Measurements from ENCODE around the gene ABHD16B.

DNA sequence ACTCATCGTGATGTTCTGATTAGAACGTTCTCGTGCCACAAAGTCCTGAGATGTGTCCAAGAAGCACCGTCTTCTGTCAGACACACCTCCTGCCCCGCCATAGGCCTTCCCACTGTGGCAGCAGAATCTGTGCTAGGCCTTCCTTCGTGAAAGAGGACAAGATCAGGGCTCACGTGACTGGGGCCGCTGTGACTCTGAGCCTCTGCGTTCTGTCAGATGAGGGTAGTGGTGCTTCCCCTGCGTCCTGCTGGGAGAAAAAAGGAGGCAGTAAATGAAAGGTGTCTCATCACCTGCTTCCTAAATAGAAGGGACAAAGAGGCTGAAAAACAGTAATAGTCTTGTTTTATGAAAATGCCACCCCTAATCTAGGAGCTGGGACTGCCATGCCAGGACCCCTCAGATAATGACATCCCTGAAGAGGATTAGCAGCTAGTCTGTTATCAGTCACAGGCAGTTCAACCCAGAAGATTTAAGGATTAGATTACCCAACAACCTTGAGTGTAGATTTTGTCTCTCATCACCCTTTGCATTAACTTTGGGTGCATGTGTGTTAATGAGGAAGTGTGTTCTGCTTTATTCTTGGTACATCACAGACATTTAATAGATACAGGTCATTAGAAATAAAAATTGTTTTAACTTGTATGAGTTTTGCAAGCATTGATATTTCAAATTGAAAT, 37.7 kb downstream of the ABHD16B start:
- TF ChIP-seq EZH2 (IDR thresholded peaks at IDR 0.05; ENCODE audit: borderline replicate concordance, low read depth, low read length, severe bottlenecking) (no peak), POLR2AphosphoS5 (IDR thresholded peaks at IDR 0.05; ENCODE audit: insufficient read depth, low read depth, low read length) (no peak)
- TF ChIP-seq, protein P1, sequence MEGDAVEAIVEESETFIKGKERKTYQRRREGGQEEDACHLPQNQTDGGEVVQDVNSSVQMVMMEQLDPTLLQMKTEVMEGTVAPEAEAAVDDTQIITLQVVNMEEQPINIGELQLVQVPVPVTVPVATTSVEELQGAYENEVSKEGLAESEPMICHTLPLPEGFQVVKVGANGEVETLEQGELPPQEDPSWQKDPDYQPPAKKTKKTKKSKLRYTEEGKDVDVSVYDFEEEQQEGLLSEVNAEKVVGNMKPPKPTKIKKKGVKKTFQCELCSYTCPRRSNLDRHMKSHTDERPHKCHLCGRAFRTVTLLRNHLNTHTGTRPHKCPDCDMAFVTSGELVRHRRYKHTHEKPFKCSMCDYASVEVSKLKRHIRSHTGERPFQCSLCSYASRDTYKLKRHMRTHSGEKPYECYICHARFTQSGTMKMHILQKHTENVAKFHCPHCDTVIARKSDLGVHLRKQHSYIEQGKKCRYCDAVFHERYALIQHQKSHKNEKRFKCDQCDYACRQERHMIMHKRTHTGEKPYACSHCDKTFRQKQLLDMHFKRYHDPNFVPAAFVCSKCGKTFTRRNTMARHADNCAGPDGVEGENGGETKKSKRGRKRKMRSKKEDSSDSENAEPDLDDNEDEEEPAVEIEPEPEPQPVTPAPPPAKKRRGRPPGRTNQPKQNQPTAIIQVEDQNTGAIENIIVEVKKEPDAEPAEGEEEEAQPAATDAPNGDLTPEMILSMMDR (IDR thresholded peaks at IDR 0.05; ENCODE audit: extremely low read depth in 1 of 2, insufficient read depth in 1 of 2, low read depth in 1 of 2, low read length in 2 of 2), result no peak

Measured in endothelial cell of umbilical vein (primary cell).